Heart left ventricle (tissue), 13 donors: ENCODE measurements around the gene PDE10A.

Experiments
- POLR2A ChIP-seq, 2 donors: fragments of 450-650 bp; IDR thresholded peaks; one replicate each; pipeline ENCODE4 v1.6.1; 2017; ENCODE audit warnings: antibody characterized with exemption in 2 of 2, mild to moderate bottlenecking in 2 of 2, moderate library complexity in 2 of 2
- TF ChIP-seq, protein P1 (sequence below), 12 donors: fragments of 200-600 bp; sonication (generic) in 4 of 12; IDR thresholded peaks; one replicate each; pipeline versions ENCODE4 v1.5.0 to v1.8.0; 2018 to 2022; ENCODE audit warnings: antibody characterized with exemption in 12 of 12, mild to moderate bottlenecking in 5 of 12
- donor health status: ischemic (EF 13 %, LVEDD 7.1; RV severe dilation, severe dysfunction).
- donor health status: DM: no; HTN: yes; CAD: no.
- donor health status: DM: no; HTN: no; CAD: no.
- donor health status: ischemic (EF 25% LVEDD 6.9; RV normal size, moderate dysfunction).
- donor health status: ischemic (EF 25% LVEDD 5.7; RV mildly dilated, moderate dysfunction).
- donor health status: ischemic (EF 35%, LVEDD 5.7; RV mildly dilated, moderate dysfunction).
- donor health status: nonischemic (EF 11% LVEDD 7.7; RV severe dilation, severe dysfunction).
- donor health status: DM: yes; HTN: yes; CAD: no.
- donor health status: PGD.
- donor health status: ischemic (EF 29% LVEDD 5.4; RV normal size, mild dysfunction).
- donor health status: nonischemic (EF 23%, LVEDD 6.1; RV moderate dilation, normal function).

DNA sequence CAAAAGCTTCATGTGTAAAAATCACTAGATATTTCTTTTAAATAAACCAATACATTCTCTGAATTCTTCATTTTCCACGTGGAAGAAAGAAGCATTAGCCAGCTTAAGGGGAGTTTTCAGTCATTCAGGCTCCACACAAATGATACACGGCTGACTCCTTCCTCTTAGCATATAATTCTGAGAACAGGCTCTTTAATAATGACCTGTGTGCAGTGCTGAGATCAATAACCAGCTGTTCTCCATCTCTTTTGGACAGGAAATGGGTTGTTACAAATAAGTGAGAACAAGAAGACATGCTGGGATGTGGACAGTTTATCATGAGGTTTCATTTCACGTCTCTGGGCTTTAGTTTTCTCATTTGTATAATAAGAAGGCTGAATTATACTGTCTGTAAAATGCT, 206.8 kb downstream of the PDE10A start:
- TF ChIP-seq, protein P1, sequence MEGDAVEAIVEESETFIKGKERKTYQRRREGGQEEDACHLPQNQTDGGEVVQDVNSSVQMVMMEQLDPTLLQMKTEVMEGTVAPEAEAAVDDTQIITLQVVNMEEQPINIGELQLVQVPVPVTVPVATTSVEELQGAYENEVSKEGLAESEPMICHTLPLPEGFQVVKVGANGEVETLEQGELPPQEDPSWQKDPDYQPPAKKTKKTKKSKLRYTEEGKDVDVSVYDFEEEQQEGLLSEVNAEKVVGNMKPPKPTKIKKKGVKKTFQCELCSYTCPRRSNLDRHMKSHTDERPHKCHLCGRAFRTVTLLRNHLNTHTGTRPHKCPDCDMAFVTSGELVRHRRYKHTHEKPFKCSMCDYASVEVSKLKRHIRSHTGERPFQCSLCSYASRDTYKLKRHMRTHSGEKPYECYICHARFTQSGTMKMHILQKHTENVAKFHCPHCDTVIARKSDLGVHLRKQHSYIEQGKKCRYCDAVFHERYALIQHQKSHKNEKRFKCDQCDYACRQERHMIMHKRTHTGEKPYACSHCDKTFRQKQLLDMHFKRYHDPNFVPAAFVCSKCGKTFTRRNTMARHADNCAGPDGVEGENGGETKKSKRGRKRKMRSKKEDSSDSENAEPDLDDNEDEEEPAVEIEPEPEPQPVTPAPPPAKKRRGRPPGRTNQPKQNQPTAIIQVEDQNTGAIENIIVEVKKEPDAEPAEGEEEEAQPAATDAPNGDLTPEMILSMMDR (IDR thresholded peaks at IDR 0.05) = no peak
- TF ChIP-seq POLR2A (IDR thresholded peaks at IDR 0.05) = no peak
